IMR-90 (cell line): ENCODE results near the gene KIAA0825. TPM values are rescaled to one million over a fixed set of nuclear protein-coding genes. Genes with fewer than 3 reads are reported as not detected.

Experiments used
- ATAC-seq: fragments of 200-7000 bp; cut with Tn5 transposase; 2 replicates; pipeline ENCODE4 v1.9.1; 2020; ENCODE audit warnings: low read depth, mild to moderate bottlenecking, moderate library complexity
- BruUV-seq: library from RNA; stranded (reverse); fragments of 400-500 nt; replicated peaks from 2 replicates; lab custom pipeline; 2021; lab: Mats Ljungman, UMichigan
- CTCF ChIA-PET: fragments of 300-600 bp; formaldehyde crosslinking; extraction: SDS; loops from one replicate; lab custom pipeline; 2021; ENCODE audit warnings: antibody characterized with exemption; lab: Yijun Ruan, JAX
- POLR2A ChIA-PET: fragments of 300-600 bp; sonication (Branson Sonifier 250); formaldehyde crosslinking; loops from one replicate; lab custom pipeline; 2022; ENCODE audit warnings: antibody characterized with exemption; ENCODE audit not compliant: unreplicated experiment; lab: Charles Lee
- DNase-seq: peaks from one replicate; pipeline ENCODE4 v3.0.0; 2013
- H2AFZ ChIP-seq: replicated peaks from 2 replicates; pipeline ENCODE3; 2013; ENCODE audit warnings: low read length, mild to moderate bottlenecking; ENCODE audit not compliant: poor library complexity
- H2AK5ac ChIP-seq: 2 replicates; pipeline ENCODE4 v1.6.1; 2013; ENCODE audit warnings: low read depth, low read length, inconsistent platforms
- H2AK9ac ChIP-seq: replicated peaks from 2 replicates; pipeline ENCODE3; 2013; ENCODE audit warnings: mild to moderate bottlenecking, low read depth, low read length, moderate library complexity; ENCODE audit not compliant: poor library complexity
- H2BK120ac ChIP-seq: 2 replicates; pipeline ENCODE4 v1.6.1; 2013; ENCODE audit warnings: low read depth, low read length, inconsistent platforms
- H2BK15ac ChIP-seq: 3 replicates; pipeline ENCODE4 v1.6.1; 2013; ENCODE audit warnings: low read depth, low read length, inconsistent platforms
- H2BK20ac ChIP-seq: 2 replicates; pipeline ENCODE4 v1.6.1; 2013; ENCODE audit warnings: low read depth, mild to moderate bottlenecking, inconsistent platforms, low read length, moderate library complexity
- H2BK5ac ChIP-seq: 2 replicates; pipeline ENCODE4 v1.6.1; 2013; ENCODE audit warnings: mild to moderate bottlenecking, low read depth, low read length, inconsistent platforms; ENCODE audit not compliant: poor library complexity, severe bottlenecking
- H3K14ac ChIP-seq: replicated peaks from 2 replicates; pipeline ENCODE4 v1.6.1; 2013; ENCODE audit warnings: low read depth, low read length, inconsistent platforms
- H3K18ac ChIP-seq: 2 replicates; pipeline ENCODE4 v1.6.1; 2013; ENCODE audit warnings: low read depth, low read length, control low read depth
- H3K23ac ChIP-seq: 2 replicates; pipeline ENCODE4 v1.6.1; 2013; ENCODE audit warnings: low read depth, low read length, inconsistent platforms
- H3K27ac ChIP-seq: 2 replicates; pipeline ENCODE4 v1.5.1; 2013; ENCODE audit warnings: mild to moderate bottlenecking, control low read depth, low read length; ENCODE audit not compliant: insufficient read depth
- H3K27me3 ChIP-seq: 2 replicates; pipeline ENCODE4 v1.6.1; 2013; ENCODE audit warnings: low read length; ENCODE audit not compliant: control insufficient read depth, insufficient read depth
- H3K36me3 ChIP-seq: 2 replicates; pipeline ENCODE4 v1.6.1; 2013; ENCODE audit warnings: low read length, mixed read lengths; ENCODE audit not compliant: control insufficient read depth, insufficient read depth
- H3K4ac ChIP-seq: 2 replicates; pipeline ENCODE4 v1.6.1; 2013; ENCODE audit warnings: low read depth, low read length, inconsistent platforms
- H3K4me1 ChIP-seq: 2 replicates; pipeline ENCODE4 v1.6.1; 2013; ENCODE audit warnings: low read length, mixed read lengths; ENCODE audit not compliant: control insufficient read depth, insufficient read depth
- H3K4me2 ChIP-seq: 2 replicates; pipeline ENCODE4 v1.6.1; 2013; ENCODE audit warnings: low read depth, mild to moderate bottlenecking, control low read depth, low read length, moderate library complexity
- H3K4me3 ChIP-seq: 2 replicates; pipeline ENCODE4 v1.5.1; 2013; ENCODE audit warnings: low read depth, mild to moderate bottlenecking, control low read depth, low read length, moderate library complexity; ENCODE audit not compliant: insufficient read depth
- H3K56ac ChIP-seq: 2 replicates; pipeline ENCODE4 v1.6.1; 2013; ENCODE audit warnings: low read length, inconsistent platforms; ENCODE audit not compliant: insufficient read depth; ENCODE audit errors: extremely low read depth
- H3K79me1 ChIP-seq, 2 experiments: 2 replicates each; pipeline ENCODE4 v1.6.1; 2013; ENCODE audit warnings: low read length in 2 of 2, inconsistent platforms in 1 of 2, low read depth in 1 of 2
- H3K9ac ChIP-seq: 2 replicates; pipeline ENCODE4 v1.6.1; 2013; ENCODE audit warnings: low read depth, low read length, control low read depth
- H3K9me1 ChIP-seq: 2 replicates; pipeline ENCODE4 v1.6.1; 2013; ENCODE audit warnings: low read length, inconsistent platforms; ENCODE audit not compliant: insufficient read depth
- H3K9me3 ChIP-seq: 2 replicates; pipeline ENCODE4 v1.6.1; 2013; ENCODE audit warnings: low read length; ENCODE audit not compliant: control insufficient read depth, insufficient read depth
- H4K20me1 ChIP-seq: 2 replicates; pipeline ENCODE4 v1.6.1; 2013; ENCODE audit warnings: low read length, inconsistent platforms; ENCODE audit not compliant: insufficient read depth
- H4K5ac ChIP-seq: 2 replicates; pipeline ENCODE4 v1.6.1; 2013; ENCODE audit warnings: mild to moderate bottlenecking, low read depth, low read length, control low read depth
- H4K8ac ChIP-seq, 2 experiments: 2 replicates each; pipeline ENCODE4 v1.6.1; 2013; ENCODE audit warnings: low read depth in 2 of 2, low read length in 2 of 2, control low read depth in 1 of 2, inconsistent platforms in 1 of 2
- H4K91ac ChIP-seq: 2 replicates; pipeline ENCODE4 v1.6.1; 2013; ENCODE audit warnings: low read depth, low read length, inconsistent platforms; ENCODE audit not compliant: insufficient read depth
- BHLHE40 ChIP-seq: fragments of 150-350 bp; IDR thresholded peaks from 2 replicates; pipeline ENCODE4 v1.6.1; 2016; ENCODE audit warnings: mild to moderate bottlenecking, low read depth, low read length
- FOS ChIP-seq: fragments of 150-350 bp; IDR thresholded peaks from 2 replicates; pipeline ENCODE4 v1.6.1; 2016; ENCODE audit warnings: low read depth, low read length
- MAZ ChIP-seq: IDR thresholded peaks from 2 replicates; pipeline ENCODE4 v1.6.1; 2012; ENCODE audit warnings: low read depth, mild to moderate bottlenecking, low read length, improper control_type of control experiment, moderate library complexity, borderline replicate concordance
- MXI1 ChIP-seq: IDR thresholded peaks from 2 replicates; pipeline ENCODE4 v1.6.1; 2012; ENCODE audit warnings: low read depth, mild to moderate bottlenecking, low read length, moderate library complexity, borderline replicate concordance
- RCOR1 ChIP-seq: IDR thresholded peaks from 2 replicates; pipeline ENCODE4 v1.6.1; 2012; ENCODE audit warnings: mild to moderate bottlenecking, low read length, improper control_type of control experiment; ENCODE audit not compliant: insufficient replicate concordance
- WGBS, 2 experiments: methylation state at CpG; one replicate each; pipeline versions ENCODE4 v1.1.5 to v1.1.7; 2013; ENCODE audit warnings: missing lambda C conversion rate in 2 of 2; ENCODE audit not compliant: insufficient read length in 1 of 2; ENCODE audit errors: extremely low coverage in 2 of 2; 5-methylcytosine and 5-hydroxymethylcytosine counted together
- dilution Hi-C: fragments of 300-500 bp; cut with HindIII; formaldehyde crosslinking; loops from one replicate; pipeline ENCODE4 v1.14.3; 2018; ENCODE audit warnings: low sequenced_read_pairs; ENCODE audit not compliant: unreplicated experiment
- in situ Hi-C: fragments of 300-500 bp; cut with MboI; formaldehyde crosslinking; loops from 3 replicates; pipeline ENCODE4 v1.14.3; 2019; ENCODE audit warnings: low sequenced_read_pairs, inconsistent platforms, mixed read lengths
- intact Hi-C: fragments of 100-400 bp; cut with micrococcal nuclease; formaldehyde crosslinking; loops from 2 replicates; pipeline ENCODE4 v1.10.0; 2022
- polyA plus RNA-seq, 3 experiments: library from polyadenylated mRNA; depleted of rRNA; stranded (reverse); fragments of >200 nt; gene quantifications; 2 replicates each; pipeline ENCODE4 v1.2.3, GENCODE V29; 2012; ENCODE audit warnings: low replicate concordance in 1 of 3
- total RNA-seq: library from RNA; depleted of rRNA; stranded (reverse); fragments of >200 nt; gene quantifications from 2 replicates; pipeline ENCODE4 v1.2.3, GENCODE V29; 2012

The KIAA0825 gene
- total and polyA plus RNA-seq, 2 of the 4 experiments (the other 2 are of a cell fraction), result 0.46 to 1.8 TPM

- dilution Hi-C loops (no loop called here), intact Hi-C loops (no loop called here), in situ Hi-C loops (no loop called here)
- Histone ChIP-seq H3K9me1 (no peaks in the 10 kb centered on the region), H3K79me1 (no peaks in the 10 kb centered on the region), H3K27me3 (no peaks in the 10 kb centered on the region), H2BK15ac (no peak overlapping the region), H3K9ac (no peak overlapping the region), H2AFZ (no peak overlapping the region), H3K14ac (no peak overlapping the region), H3K4ac (no peak overlapping the region), H3K9me3 (no peaks in the 10 kb centered on the region), H4K8ac (no peak overlapping the region), H4K91ac (no peak overlapping the region), H3K4me3 (no peak overlapping the region), H3K4me2 (no peak overlapping the region), H4K20me1 (no peaks in the 10 kb centered on the region), H2BK5ac (no peak overlapping the region), H3K23ac (no peak overlapping the region), H3K56ac (no peak overlapping the region), H2AK9ac (no peak overlapping the region), H3K4me1 (no peaks in the 10 kb centered on the region), H2BK120ac (no peak overlapping the region), H4K5ac (no peak overlapping the region), H2AK5ac (no peak overlapping the region), H2BK20ac (no peak overlapping the region), H3K36me3 (no peaks in the 10 kb centered on the region), H3K18ac (no peak overlapping the region), H3K27ac (no peak overlapping the region)
- no CpG with 5 or more reads among the region's 1 CpG for WGBS, 2 experiments
- no peak for DNase-seq
- TF ChIP-seq RCOR1, result no peak
- no peak for TF ChIP-seq MXI1
- TF ChIP-seq BHLHE40, result no peak
- no peak for TF ChIP-seq FOS
- no peak for TF ChIP-seq MAZ
- POLR2A ChIA-PET, result no interaction called here
- ATAC-seq, result no peak
- BruUV-seq, result no TSS peak
- CTCF ChIA-PET, result no interaction called here
Measured at GRCh38 chr5:94329115-94329514, 289.3 kb downstream of the KIAA0825 start.
